ENCODE data around the gene KDM2A. TPM values are rescaled to one million over a fixed set of nuclear protein-coding genes. Genes with fewer than 3 reads are reported as not detected.

The KDM2A gene
- polyA plus RNA-seq, 2 of the 4 experiments (the other 2 are of a cell fraction) = 34.5 to 42.8 TPM

GRCh38 chr11:67099831-67100324 lies 19.2 kb upstream of the KDM2A start:
- WGBS (ENCODE audit: missing lambda C conversion rate) = 91% methylated on average over 6 of the region's 6 CpGs
- ATAC-seq (no peak; a peak in 1 of 6 replicates), FAIRE-seq (no peak), DNase-seq (ENCODE audit: low read depth in 1 of 2, low spot score in 1 of 2) (no peak)
- Histone ChIP-seq H3K27ac (no peak overlapping the region), H3K4me2 (no peak overlapping the region), H3K4me1 (no peaks in the 10 kb centered on the region), H3K4me3 (no peak overlapping the region), H3K9me3 (no peaks in the 10 kb centered on the region)
- ChIA-PET CTCF (interaction anchor here (1.3 kb wide), 1 partner anchor 19 kb away, joined by 3 read pairs; no protein-coding TSS in a partner anchor), POLR2A (no interaction called here)
- TF ChIP-seq ESRRA (IDR thresholded peaks at IDR 0.05; ENCODE audit: borderline replicate concordance, low read length) (no peak), ZFP36 (IDR thresholded peaks at IDR 0.05; ENCODE audit: borderline replicate concordance, partially characterized antibody) (no peak), HEYL (CRISPR knock-in tag; IDR thresholded peaks at IDR 0.05) (no peak)

GRCh38 chr11:67102664-67103063 lies 16.4 kb upstream of the KDM2A start:
- Histone ChIP-seq H3K4me2 (no peak overlapping the region), H3K9me3 (no peaks in the 10 kb centered on the region), H3K4me1 (no peaks in the 10 kb centered on the region), H3K4me3 (no peak overlapping the region), H3K27ac (no peak overlapping the region)
- FAIRE-seq = no peak
- TF ChIP-seq PBX3 (IDR thresholded peaks at IDR 0.05) (no peak), TP53 (CRISPR knock-in tag; IDR thresholded peaks at IDR 0.05) (no peak), SREBF2 (IDR thresholded peaks at IDR 0.05) (no peak), ZFP36 (IDR thresholded peaks at IDR 0.05; ENCODE audit: borderline replicate concordance, partially characterized antibody) (no peak), BHLHE40 (IDR thresholded peaks at IDR 0.05; ENCODE audit: low read depth, low read length) (no peak), FOSL2 (IDR thresholded peaks at IDR 0.05) (no peak), FOSL2 (CRISPR knock-in tag; IDR thresholded peaks at IDR 0.05) (no peak), EHMT2 (IDR thresholded peaks at IDR 0.05; ENCODE audit: low read depth) (no peak), HES2 (IDR thresholded peaks at IDR 0.05) (no peak), RNF2 (IDR thresholded peaks at IDR 0.05; ENCODE audit: borderline replicate concordance, low read depth) (no peak), MYC (IDR thresholded peaks at IDR 0.05; ENCODE audit: borderline replicate concordance, low read length) (no peak), ZC3H11A (IDR thresholded peaks at IDR 0.05) (no peak)
- TF ChIP-seq, protein P1, sequence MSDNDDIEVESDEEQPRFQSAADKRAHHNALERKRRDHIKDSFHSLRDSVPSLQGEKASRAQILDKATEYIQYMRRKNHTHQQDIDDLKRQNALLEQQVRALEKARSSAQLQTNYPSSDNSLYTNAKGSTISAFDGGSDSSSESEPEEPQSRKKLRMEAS (IDR thresholded peaks at IDR 0.05) = no peak
- CTCF ChIA-PET = interaction anchor here (0.6 to 1.7 kb wide), 3 partner anchors 14 to 67 kb away, joined by 4 to 5 read pairs (median 4); no protein-coding TSS in a partner anchor
- no peak for DNase-seq (ENCODE audit: low read depth in 1 of 2, low spot score in 1 of 2)
- POLR2A ChIA-PET = no interaction called here
- 86% methylated on average over 8 of the region's 8 CpGs for WGBS (ENCODE audit: missing lambda C conversion rate)
- no peak for ATAC-seq

- no peak for FAIRE-seq
- CTCF ChIA-PET = interaction anchor here (1.1 to 2.3 kb wide), 7 partner anchors 11 to 61 kb away, joined by 3 to 10 read pairs (median 4); partner anchors contain the start of gene KDM2A
- POLR2A ChIA-PET = no interaction called here
Measured at GRCh38 chr11:67105964-67106363, 13.1 kb upstream of the KDM2A start.

GRCh38 chr11:67111261-67111660 lies 7.8 kb upstream of the KDM2A start:
- DNase-seq (ENCODE audit: low read depth in 1 of 2, low spot score in 1 of 2) (no peak), ATAC-seq (no peak), FAIRE-seq (no peak)
- no peak overlapping the region for H3K27ac ChIP-seq
- no peaks in the 10 kb centered on the region for H3K9me3 ChIP-seq
- CTCF ChIA-PET = interaction anchor here (0.6 to 1.2 kb wide), 6 partner anchors 15 to 206 kb away, joined by 3 to 4 read pairs (median 3); no protein-coding TSS in a partner anchor
- no peak overlapping the region for H3K4me3 ChIP-seq
- H3K4me2 ChIP-seq = no peak overlapping the region
- H3K4me1 ChIP-seq = peaks cover 20% of the 10 kb centered on the region
- POLR2A ChIA-PET = no interaction called here
- 73% methylated on average over 1 of the region's 1 CpG for WGBS (ENCODE audit: missing lambda C conversion rate)
- TF ChIP-seq MAFK (IDR thresholded peaks at IDR 0.05; ENCODE audit: partially characterized antibody) = no peak
- TF ChIP-seq, protein P2, sequence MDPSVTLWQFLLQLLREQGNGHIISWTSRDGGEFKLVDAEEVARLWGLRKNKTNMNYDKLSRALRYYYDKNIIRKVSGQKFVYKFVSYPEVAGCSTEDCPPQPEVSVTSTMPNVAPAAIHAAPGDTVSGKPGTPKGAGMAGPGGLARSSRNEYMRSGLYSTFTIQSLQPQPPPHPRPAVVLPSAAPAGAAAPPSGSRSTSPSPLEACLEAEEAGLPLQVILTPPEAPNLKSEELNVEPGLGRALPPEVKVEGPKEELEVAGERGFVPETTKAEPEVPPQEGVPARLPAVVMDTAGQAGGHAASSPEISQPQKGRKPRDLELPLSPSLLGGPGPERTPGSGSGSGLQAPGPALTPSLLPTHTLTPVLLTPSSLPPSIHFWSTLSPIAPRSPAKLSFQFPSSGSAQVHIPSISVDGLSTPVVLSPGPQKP (IDR thresholded peaks at IDR 0.05; ENCODE audit: low read depth, low read length) = no peak
- TF ChIP-seq JUN (IDR thresholded peaks at IDR 0.05) = no peak
- TF ChIP-seq FOXS1 (CRISPR knock-in tag; IDR thresholded peaks at IDR 0.05) = no peak
- TF ChIP-seq, protein P3, sequence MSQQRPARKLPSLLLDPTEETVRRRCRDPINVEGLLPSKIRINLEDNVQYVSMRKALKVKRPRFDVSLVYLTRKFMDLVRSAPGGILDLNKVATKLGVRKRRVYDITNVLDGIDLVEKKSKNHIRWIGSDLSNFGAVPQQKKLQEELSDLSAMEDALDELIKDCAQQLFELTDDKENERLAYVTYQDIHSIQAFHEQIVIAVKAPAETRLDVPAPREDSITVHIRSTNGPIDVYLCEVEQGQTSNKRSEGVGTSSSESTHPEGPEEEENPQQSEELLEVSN (IDR thresholded peaks at IDR 0.05; ENCODE audit: borderline replicate concordance, low read depth) = no peak
- TF ChIP-seq HDAC2 (IDR thresholded peaks at IDR 0.05) = no peak

More at GRCh38 chr11:67105964-67106363, 13.1 kb upstream of the KDM2A start:
- Histone ChIP-seq H3K4me3 (no peak overlapping the region), H3K4me2 (no peak overlapping the region), H3K27ac (no peak overlapping the region), H3K4me1 (no peaks in the 10 kb centered on the region), H3K9me3 (no peaks in the 10 kb centered on the region)
- WGBS (ENCODE audit: missing lambda C conversion rate) = 76% methylated on average over 2 of the region's 2 CpGs
- no peak for DNase-seq (ENCODE audit: low read depth in 1 of 2, low spot score in 1 of 2)
- no peak for ATAC-seq
- TF ChIP-seq HES2 (IDR thresholded peaks at IDR 0.05) (no peak), TP53 (CRISPR knock-in tag; IDR thresholded peaks at IDR 0.05) (no peak), HOXB5 (CRISPR knock-in tag; IDR thresholded peaks at IDR 0.05) (no peak), ESRRA (IDR thresholded peaks at IDR 0.05; ENCODE audit: borderline replicate concordance, low read length) (no peak), RNF2 (IDR thresholded peaks at IDR 0.05; ENCODE audit: borderline replicate concordance, low read depth) (no peak), ZSCAN20 (CRISPR knock-in tag; IDR thresholded peaks at IDR 0.05) (no peak), RFX5 (IDR thresholded peaks at IDR 0.05) (no peak)
